HEK293T (cell line): ENCODE results near the gene UQCR11.

Experiments
- CTCF ChIA-PET: fragments of 350-600 bp; formaldehyde crosslinking; extraction: SDS; loops from one replicate; lab custom pipeline; 2021; ENCODE audit warnings: antibody characterized with exemption, inconsistent platforms; lab: Yijun Ruan, JAX
- POLR2A ChIA-PET: fragments of 350-600 bp; formaldehyde crosslinking; extraction: SDS; loops from one replicate; lab custom pipeline; 2020; ENCODE audit warnings: antibody characterized with exemption, inconsistent platforms; lab: Yijun Ruan, JAX
- DNase-seq: peaks from one replicate; pipeline ENCODE4 v3.0.0; 2012; ENCODE audit warnings: mixed read lengths; ENCODE audit errors: extremely low spot score
- ARNT ChIP-seq: fragments of 450-650 bp; IDR thresholded peaks from 2 replicates; pipeline ENCODE4 v1.6.1; 2017; ENCODE audit warnings: mild to moderate bottlenecking
- BHLHE40 ChIP-seq: fragments of 450-650 bp; IDR thresholded peaks from 2 replicates; pipeline ENCODE4 v1.6.1; 2016; ENCODE audit warnings: mild to moderate bottlenecking, moderate library complexity, borderline replicate concordance
- CTBP1 ChIP-seq: fragments of 450-650 bp; IDR thresholded peaks from 2 replicates; pipeline ENCODE4 v1.6.1; 2016; ENCODE audit warnings: borderline replicate concordance
- ELF4 ChIP-seq: fragments of 450-650 bp; IDR thresholded peaks from 2 replicates; pipeline ENCODE4 v1.6.1; 2017; ENCODE audit warnings: antibody characterized with exemption
- FOXA1 ChIP-seq: fragments of 450-650 bp; IDR thresholded peaks from 2 replicates; pipeline ENCODE4 v1.6.1; 2016; ENCODE audit warnings: mild to moderate bottlenecking
- FOXK2 ChIP-seq: fragments of 450-650 bp; IDR thresholded peaks from 2 replicates; pipeline ENCODE4 v1.6.1; 2016; ENCODE audit warnings: mild to moderate bottlenecking
- FOXM1 ChIP-seq: fragments of 450-650 bp; IDR thresholded peaks from 2 replicates; pipeline ENCODE4 v1.6.1; 2017; ENCODE audit warnings: mild to moderate bottlenecking, borderline replicate concordance
- HDGF ChIP-seq: fragments of 450-650 bp; IDR thresholded peaks from 2 replicates; pipeline ENCODE4 v1.6.1; 2017; ENCODE audit warnings: antibody characterized with exemption, borderline replicate concordance
- L3MBTL2 ChIP-seq: fragments of 450-650 bp; conservative IDR thresholded peaks from 2 replicates; pipeline ENCODE4 v1.6.1; 2016; ENCODE audit warnings: mild to moderate bottlenecking
- LEF1 ChIP-seq: fragments of 450-650 bp; IDR thresholded peaks from 2 replicates; pipeline ENCODE4 v1.6.1; 2017; ENCODE audit warnings: mild to moderate bottlenecking, borderline replicate concordance
- NFRKB ChIP-seq: fragments of 450-650 bp; IDR thresholded peaks from 2 replicates; pipeline ENCODE4 v1.6.1; 2016; ENCODE audit warnings: mild to moderate bottlenecking, moderate library complexity
- PKNOX1 ChIP-seq: fragments of 450-650 bp; IDR thresholded peaks from 2 replicates; pipeline ENCODE4 v1.6.1; 2016
- SP1 ChIP-seq: fragments of 450-650 bp; IDR thresholded peaks from 2 replicates; pipeline ENCODE4 v1.6.1; 2017
- SUZ12 ChIP-seq: fragments of 450-650 bp; IDR thresholded peaks from 2 replicates; pipeline ENCODE4 v1.6.1; 2016; ENCODE audit warnings: mild to moderate bottlenecking
- TARDBP ChIP-seq: fragments of 450-650 bp; IDR thresholded peaks from 2 replicates; pipeline ENCODE4 v1.6.1; 2016
- ZNF384 ChIP-seq: fragments of 450-650 bp; IDR thresholded peaks from 2 replicates; pipeline ENCODE4 v1.6.1; 2016

UQCR11 gene

GRCh38 chr19:1618157-1619093, 13.2 kb upstream of the UQCR11 start:
- CTCF ChIA-PET, result interaction anchor here (0.5 kb wide), 1 partner anchor 146 kb away, joined by 3 read pairs; no protein-coding TSS in a partner anchor
- DNase-seq, result peak; percentile 54
- TF ChIP-seq LEF1 (no peak), PKNOX1 (peak; percentile 38)
- POLR2A ChIA-PET, result interaction anchor here (0.9 kb wide), 1 partner anchor 13 kb away, joined by 3 read pairs; no protein-coding TSS in a partner anchor

DNA sequence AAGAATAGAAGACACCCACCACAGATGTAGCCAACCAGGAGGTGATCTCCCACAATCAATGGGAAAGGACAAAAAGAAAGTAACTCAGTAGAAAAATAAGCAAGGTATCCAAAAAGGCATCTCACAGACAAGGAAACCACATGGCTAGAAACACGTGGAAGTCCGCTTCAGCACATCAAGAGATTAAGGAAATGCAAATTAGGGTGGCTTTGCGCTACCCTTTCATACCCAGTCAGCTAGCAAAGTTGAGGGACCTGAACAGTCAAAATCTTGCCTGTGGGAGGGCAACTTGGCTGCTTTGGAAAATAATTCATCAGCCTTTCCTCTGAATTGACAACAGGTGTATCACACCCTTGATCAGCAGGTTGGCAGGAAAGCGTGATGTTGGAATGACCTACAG, 11.6 kb upstream of the UQCR11 start:
- ChIA-PET CTCF (no interaction called here), POLR2A (interaction anchor here (0.9 kb wide), 1 partner anchor 27 kb away, joined by 4 read pairs; no protein-coding TSS in a partner anchor)
- TF ChIP-seq CTBP1 (no peak), SUZ12 (no peak), NFRKB (no peak), ELF4 (no peak), FOXK2 (no peak), FOXA1 (no peak), LEF1 (no peak), TARDBP (no peak), FOXM1 (no peak), BHLHE40 (no peak), ARNT (no peak), PKNOX1 (no peak), L3MBTL2 (no peak), ZNF384 (no peak), HDGF (no peak), SP1 (no peak)
- DNase-seq, result no peak

- CTCF ChIA-PET, result no interaction called here
- POLR2A ChIA-PET, result interaction anchor here (0.9 kb wide), 1 partner anchor 26 kb away, joined by 4 read pairs; no protein-coding TSS in a partner anchor
- no peak for TF ChIP-seq L3MBTL2
- no peak for TF ChIP-seq BHLHE40
- TF ChIP-seq ELF4, result no peak
- no peak for TF ChIP-seq CTBP1
- no peak for TF ChIP-seq FOXK2
- no peak for TF ChIP-seq FOXM1
- TF ChIP-seq HDGF, result no peak
- TF ChIP-seq ZNF384, result no peak
- no peak for TF ChIP-seq ARNT
- no peak for TF ChIP-seq LEF1
- DNase-seq, result no peak
Observed at GRCh38 chr19:1616396-1616795, 11.1 kb upstream of the UQCR11 start.

DNA sequence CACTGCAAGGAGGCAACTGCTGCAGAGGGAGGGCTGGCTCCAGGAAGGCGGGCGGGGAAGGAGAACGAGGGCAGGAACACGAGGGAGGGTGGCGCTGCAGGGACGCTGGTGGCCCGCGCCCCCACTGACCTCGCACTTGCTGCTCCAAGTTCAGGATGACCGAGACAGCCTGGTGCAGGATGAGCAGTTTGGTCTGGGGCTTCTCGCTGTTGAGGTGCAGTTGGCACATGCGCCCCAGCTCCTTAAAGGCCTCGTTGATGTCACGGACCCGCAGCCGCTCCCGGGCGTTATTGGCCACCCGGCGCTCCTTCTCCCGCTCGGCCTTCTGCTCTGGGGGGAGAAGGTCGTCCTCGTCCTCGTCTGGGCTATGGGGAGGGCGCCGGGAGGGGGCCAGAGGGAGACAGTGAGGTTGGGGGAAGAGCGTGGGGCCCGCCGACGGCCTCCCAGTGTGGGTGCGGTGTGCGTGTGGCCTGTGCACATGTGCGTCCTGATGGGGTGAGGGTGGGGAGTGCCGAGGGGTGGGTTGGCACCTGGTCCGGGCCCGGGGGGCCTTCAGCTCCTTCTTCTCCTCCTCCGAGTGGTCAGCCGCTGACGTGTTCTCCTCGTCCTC, 10.0 kb upstream of the UQCR11 start:
- POLR2A ChIA-PET, result interaction anchor here (1.5 kb wide), 1 partner anchor 10 kb away, joined by 5 read pairs; the partner anchor contains the start of gene UQCR11
- CTCF ChIA-PET, result no interaction called here
- DNase-seq, result no peak
- TF ChIP-seq LEF1 (no peak), NFRKB (no peak), L3MBTL2 (no peak)

DNA sequence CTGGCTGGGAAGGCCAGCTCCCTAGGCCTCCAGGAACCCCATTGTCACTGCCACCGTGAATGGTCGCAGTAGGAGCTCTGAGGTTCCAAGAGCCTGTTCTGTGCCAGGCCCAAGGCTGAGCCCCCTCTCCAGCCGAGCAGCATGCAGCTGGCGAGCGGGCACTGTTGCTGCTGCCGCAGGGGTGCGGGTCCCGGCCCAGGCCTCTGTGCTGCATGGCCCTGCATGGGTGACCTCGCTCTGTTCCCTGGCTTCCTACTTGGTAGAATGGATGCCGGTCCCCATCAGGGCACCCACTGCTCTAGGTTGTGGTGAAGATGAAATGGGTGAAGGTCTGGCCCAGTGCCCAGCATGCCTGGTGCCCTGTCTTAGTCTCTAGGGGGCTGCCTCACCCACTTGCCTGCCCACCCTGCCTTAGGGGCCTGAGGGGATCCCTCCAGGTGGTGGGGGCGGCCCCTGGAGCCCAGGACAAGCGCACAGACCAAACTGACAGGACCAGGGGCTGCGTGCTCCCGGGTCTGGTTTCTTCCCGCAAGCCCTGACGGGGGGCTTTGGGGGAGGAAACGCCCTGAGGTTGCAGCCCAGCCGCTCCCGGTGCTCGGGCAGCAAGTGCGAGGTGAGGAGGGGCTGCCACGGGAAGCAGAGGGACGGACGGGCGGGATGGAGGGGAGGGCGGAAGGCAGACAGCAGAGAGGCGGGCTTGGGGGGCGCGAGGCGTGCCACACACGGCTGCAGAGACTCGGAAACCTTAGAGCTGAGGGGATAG, 8.7 kb upstream of the UQCR11 start:
- no peak for TF ChIP-seq HDGF
- TF ChIP-seq CTBP1, result no peak
- no peak for TF ChIP-seq TARDBP
- no peak for TF ChIP-seq SP1
- no peak for TF ChIP-seq FOXA1
- no peak for TF ChIP-seq FOXM1
- no peak for TF ChIP-seq NFRKB
- DNase-seq, result no peak
- POLR2A ChIA-PET, result interaction anchor here (1.5 kb wide), 1 partner anchor 8 kb away, joined by 5 read pairs; the partner anchor contains the start of gene UQCR11
- CTCF ChIA-PET, result no interaction called here

GRCh38 chr19:1613146-1613545, 7.9 kb upstream of the UQCR11 start:
- TF ChIP-seq SP1 (no peak), FOXA1 (no peak), FOXK2 (no peak), NFRKB (no peak), ELF4 (no peak), TARDBP (no peak), ARNT (no peak), HDGF (no peak), FOXM1 (no peak), ZNF384 (no peak), LEF1 (no peak), CTBP1 (no peak), SUZ12 (no peak)
- POLR2A ChIA-PET, result no interaction called here
- CTCF ChIA-PET, result no interaction called here
- DNase-seq, result no peak
